HG02678 (cell line): ENCODE measurements around the gene PRDM15.

Source experiments
- ATAC-seq: cut with Tn5 transposase; IDR thresholded peaks from one replicate; pipeline ENCODE4 v1.9.1; 2021; ENCODE audit warnings: mild to moderate bottlenecking, moderate library complexity; ENCODE audit not compliant: unreplicated experiment

PRDM15 gene

DNA sequence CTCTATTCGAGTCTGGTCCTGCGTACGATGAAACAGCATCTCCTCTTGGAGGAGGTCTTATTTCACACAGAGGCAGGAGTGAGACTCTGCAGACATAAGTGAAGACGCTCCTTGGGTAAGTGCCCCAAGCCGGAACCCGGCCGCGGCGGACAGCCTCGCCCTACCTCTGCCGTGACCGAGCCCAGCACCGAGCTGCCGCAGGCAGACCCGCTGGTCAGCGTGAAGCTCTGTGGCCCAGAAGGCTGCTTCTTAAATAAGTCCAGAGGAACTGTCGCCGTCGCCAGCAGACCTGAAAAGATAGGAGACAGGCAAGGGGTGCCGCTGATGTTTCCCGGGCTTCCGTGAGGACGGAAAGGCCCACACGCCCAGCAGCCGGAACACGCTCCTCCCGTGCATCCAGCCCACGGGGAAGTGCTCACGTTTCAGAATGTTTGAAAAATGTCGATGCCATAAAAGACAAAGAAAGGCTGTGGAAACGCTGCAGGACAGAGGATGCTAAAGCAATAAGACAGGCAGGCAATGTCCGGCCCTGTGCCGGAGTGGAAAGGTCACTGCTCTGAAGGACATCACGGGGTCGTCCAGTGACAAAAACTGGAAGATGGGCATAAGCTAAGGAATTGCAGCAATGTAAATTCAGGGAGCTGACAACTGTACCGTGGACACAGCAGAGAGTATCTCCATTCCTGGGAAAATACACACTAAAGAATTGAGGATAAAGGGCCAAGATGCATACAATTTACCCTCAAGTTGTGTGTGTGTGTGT is 28.5 kb upstream of the PRDM15 start:
- ATAC-seq, result no peak

DNA sequence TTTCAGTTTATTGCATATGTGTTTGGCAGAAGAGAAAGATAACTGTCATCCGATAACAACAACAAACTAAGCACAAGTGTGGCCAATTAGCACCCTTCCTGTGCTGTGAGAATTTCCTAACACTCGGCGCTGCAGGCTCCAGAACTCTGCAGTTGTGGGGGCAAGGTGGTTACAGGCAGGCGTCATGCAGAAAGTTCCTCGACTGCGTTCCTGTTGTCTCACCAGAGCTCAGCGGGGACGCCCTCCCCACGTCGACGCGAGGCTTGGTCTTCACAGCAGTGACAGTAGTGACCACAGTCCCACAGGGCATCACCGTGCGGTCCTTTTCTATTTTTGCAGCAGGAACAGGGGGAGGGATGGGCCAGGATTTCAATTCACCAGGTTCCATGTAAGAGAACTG is 27.6 kb upstream of the PRDM15 start:
- ATAC-seq, result no peak

DNA sequence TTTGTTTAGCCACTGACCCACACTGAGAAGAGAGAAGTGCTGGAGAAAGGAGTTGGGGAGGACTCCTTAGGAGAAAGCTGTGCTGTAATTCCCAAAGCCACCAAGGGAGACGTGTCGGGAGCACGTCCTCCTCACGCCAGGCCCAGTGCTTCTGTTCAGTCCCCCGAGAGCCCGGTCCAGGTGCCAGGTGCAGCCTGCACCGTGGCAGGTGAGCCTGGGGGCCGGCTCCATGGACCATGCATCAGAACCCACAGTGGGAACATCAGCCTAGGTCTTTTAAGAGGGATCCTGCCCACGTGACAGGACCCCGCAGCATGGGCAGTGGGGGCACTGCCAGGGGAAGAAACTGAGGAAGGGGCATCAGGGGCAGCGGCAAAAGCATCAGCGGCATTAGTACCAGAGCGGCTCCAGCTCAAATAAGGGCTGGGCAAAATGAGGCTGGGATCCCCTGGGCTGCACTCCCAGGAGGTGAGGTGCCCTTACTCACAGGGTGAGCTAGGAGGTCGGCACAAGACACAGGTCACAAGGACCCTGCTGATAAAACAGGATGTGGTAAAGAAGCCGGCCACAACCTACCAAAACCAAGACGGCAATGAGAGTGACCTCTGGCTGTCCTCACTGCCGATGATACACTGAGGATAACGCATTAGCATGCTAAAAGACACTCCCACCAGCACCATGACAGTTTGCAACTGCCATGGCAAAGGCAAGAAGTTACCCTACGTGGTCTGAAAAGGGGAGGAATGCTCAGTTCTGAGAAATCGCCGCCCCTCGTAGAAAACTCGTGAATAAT is 24.6 kb upstream of the PRDM15 start:
- ATAC-seq, result no peak

DNA sequence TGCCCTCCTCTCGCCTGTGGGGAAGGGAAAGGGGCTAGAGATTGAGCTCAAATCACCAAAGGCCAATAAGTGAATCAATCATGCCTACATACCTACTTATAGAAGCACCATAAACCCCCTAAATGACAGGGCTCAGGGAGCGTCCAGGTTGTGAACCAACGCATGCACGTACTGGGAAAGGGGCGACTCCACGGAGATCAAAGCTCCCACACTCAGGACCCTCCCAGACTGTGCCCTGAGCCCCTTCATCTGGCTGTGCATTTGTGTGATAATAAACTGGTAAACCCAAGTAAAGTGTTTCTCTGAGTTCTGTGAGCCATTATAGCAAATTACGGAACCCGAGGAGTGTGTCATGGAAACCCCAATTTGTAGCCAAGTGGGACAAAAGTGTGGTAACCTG is 23.8 kb upstream of the PRDM15 start:
- no peak for ATAC-seq

DNA sequence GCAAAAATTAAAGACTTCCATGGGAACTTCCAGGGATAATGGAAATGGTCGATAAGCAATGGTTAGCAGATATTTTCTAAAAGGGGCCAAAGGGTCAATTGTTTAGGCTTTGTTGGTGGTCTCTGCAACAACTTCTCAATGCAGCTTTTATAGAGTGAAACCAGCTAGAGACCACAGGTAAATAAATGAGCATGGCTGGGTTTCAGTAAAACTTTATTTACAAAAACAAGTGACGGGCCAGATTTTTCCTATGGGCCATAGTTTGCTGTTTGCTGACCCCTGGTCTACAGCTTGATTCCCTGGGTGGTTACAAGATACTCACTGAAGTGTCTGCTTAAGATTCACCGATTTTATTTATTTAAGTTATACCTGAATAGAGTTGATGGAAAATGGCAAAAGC is 22.6 kb upstream of the PRDM15 start:
- ATAC-seq, result no peak

DNA sequence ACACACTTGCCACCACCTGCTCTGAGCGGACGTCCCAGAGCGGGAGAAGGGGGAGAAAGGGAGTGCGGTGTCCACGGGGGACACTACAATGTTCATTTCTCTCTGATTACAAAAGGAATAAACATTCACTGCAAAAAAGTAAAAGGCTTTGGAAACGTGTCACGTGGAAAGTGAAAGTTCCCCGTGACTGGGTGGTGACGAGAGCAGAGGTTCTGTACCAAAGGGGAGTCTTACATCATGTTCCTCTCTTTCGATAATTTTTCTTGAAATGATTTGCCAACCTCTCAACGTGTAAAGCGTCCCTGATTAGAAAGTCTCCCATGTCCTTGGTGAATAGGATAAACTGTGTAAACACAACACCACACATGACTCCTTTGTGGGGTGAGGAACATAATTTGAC is 22.0 kb upstream of the PRDM15 start:
- ATAC-seq, result no peak

DNA sequence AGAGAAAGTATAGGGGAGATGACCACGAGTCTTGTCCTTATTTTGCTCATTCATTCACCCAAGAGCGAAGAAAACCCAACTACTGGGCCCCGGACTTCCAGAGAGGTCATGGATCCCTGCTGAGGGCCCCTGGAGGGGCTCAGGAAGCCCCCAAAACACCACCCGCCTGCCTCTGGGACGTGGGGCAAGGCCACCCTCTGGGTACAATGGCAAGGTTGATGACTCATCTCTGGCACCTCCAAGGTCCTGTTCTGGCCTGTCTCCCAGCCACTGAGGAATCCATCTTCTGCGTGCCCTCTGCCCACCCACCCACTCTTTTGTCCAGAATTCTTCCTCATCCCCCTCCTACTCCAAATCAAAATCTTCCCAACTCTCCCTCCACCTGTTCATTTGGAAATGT is 21.3 kb upstream of the PRDM15 start:
- ATAC-seq, result no peak

DNA sequence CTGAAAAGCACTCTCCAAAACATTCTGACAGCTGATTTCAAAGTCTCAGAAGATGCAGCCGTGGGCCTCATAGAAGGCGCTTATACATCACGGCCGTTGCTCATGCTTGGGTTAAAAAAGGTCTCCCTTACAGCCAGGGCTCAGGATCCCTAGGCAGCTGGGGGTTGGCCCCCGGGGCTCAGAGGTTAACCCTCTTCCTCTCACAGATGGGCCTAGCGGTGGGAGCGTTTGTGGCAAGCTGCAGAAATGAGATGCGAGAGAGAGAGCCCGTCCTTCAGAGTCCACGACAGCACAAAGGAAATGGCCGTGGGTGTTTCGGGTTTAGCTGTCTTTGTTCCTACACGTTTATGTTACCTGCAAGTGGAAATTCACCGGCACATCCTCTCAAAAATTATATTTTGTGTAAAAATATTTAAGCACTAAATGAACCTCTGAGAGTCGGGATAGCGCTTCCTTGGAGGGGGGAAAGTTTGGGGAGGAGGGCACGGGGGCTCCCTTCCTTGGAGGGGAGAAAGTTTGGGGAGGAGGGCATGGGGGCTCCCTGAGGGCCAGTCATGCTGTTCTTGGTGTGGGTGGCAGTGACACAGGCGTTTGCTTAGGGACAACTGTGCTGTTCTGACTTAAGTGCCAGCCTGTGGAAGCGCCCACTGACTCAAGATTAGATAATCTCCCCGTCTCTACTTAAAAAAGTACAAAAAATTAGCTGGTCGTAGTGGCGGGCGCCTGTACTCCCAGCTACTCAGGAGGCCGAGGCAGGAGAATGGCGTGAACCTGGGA is 20.5 kb upstream of the PRDM15 start:
- no peak for ATAC-seq

DNA sequence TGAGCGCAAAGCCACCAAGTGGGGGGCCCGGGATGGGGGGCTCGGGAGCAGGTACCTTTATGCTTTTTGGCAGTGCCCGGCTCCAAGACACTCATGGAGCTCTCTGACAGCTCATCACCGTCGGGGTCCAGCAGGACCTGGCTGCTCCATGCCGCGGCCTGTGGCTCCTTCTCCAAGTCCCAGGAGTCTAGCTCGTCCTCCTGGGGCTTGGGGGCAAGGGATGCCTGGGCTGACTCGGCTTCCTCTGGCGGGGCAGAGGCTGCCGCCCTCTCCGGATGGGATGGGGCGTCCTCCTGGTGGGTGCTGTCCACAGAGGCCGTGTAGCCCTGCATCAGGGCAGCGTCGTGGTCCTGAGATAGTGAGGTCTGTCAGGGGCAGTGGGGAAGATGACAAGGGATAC is 19.9 kb upstream of the PRDM15 start:
- ATAC-seq, result no peak

DNA sequence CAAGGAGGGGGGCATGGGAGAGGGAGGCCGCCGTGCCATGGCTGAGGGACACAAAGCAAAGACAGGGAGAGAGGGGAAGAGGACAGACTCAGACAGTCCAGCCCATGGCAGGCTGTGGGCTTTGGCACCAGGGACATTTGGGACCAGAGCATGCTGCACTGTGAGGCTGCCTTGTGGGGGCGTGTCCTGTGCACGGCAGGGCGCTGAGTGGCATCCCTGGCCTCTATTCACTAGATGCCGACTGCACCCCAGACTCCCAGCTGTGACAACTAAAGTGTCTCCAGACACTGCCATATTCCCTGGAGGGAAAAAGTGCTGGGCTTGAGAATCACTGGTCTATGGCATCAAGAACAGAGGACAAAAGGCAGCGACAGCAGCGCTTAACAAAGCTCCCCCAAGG is 18.6 kb upstream of the PRDM15 start:
- ATAC-seq, result no peak

DNA sequence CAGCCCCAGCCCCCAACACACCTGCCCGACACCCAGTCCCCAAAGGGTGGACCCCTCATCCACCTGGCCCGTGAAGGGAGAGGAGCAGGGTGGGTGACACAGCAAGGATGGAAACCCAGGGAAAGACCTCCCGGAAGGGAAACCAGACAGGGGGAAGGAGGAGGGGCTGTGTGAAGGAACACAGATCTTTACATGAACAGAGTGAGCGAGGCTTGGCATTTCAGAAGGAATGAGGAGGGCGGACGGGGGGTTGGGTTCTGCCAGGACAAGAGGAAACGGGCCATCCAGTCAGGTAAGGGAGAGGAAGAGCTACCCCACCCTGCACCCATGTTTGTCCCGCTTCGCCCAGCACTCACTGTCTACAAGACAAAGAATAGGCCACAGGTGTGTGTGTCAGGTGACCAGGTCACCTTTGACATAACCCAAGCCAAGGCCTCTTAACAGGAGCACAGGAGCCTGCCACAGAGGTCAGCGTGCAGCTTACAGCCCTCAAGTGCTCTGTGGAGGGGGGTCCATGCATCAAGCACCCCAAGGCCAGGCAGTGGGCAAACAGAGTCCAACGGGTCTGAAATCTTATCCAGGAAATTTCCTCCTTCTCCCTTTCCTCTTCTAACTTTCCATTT is 18.0 kb upstream of the PRDM15 start:
- ATAC-seq, result no peak

DNA sequence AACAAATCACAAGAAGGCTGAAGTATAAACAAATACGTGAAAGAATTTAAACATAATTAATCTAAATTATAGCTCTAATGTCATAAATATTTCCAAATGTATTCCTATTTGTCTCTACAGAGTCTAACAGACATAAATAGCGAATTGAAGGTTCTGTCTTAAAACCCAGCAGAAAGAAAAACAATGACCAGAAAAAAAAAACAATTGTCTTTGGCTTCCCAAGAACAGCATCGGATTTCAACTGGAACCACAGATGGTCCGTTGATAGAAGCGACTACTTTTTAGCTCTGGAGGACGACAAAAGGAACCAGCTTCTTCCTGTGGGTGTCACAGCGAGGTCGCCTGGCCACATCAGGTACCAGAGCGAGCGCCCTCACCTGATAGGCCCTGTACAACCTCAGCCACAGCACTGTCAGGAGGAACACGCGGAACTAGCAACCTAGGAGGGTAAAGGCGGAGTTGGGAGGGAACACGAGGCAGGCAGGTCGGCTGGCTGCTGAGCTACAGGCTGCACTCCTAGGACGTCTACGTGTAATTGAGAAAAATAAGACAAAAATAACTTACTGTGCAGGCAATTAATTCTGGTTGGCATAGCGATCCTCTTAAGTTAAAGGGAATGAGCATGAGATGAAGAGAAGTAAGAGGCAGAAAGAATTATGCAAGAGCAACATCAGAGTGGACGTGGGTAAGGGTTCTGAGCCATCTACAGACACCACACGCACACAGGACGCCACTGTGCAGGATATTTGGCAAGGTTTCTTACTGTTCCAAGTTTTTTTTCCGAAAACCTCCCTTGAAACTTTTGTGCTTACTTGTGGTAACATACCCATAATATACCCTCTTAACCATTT is 16.7 kb upstream of the PRDM15 start:
- no peak for ATAC-seq

DNA sequence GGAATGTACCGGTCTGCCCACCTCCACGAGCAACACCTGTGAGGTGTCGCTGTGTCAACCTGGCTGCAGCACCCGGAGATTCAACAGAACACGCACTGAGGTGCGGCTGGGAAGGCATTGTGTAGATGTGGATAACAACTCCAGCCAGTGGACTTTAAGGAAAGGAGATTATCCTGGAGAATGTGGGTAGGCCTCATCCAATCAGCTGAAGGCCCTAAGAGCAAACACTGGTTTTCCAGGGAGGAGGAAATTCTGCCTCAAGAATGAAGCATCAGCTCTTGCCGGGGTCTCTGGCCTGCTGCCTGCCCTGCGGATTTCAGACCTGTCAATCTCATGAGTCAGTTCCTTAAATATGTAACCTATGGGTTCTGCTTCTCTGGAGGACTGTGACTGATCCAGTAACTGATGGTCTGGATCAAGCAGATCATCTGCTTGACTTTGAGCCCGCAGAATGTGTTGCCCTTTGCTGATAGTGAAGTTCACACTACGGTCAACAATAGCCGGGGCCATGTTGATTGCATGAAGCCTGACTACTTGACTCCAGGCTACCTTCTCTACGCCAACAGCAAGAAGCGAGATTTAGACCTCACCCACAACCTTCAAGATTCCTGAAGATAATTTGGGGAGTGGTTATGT is 15.9 kb upstream of the PRDM15 start:
- no peak for ATAC-seq

DNA sequence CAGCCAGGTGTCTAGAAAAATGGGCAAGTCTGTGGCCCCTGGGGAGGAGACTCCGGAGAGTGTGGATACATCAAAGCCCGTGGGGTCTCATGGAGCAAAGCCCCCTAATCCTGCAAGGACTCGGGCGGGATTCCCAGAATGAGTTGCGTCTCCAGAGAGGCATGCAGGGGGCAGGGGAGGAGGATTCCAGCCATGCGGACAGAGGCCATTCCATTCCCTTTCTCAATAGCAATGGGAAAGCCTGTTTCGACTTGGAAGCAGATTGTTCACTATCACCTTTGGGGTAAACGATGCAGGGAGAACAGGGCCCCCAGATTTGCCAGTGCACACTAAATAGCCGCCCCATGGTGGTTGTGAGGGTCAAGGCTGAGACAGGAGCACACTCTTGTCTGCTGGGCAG is 15.4 kb upstream of the PRDM15 start:
- no peak for ATAC-seq

DNA sequence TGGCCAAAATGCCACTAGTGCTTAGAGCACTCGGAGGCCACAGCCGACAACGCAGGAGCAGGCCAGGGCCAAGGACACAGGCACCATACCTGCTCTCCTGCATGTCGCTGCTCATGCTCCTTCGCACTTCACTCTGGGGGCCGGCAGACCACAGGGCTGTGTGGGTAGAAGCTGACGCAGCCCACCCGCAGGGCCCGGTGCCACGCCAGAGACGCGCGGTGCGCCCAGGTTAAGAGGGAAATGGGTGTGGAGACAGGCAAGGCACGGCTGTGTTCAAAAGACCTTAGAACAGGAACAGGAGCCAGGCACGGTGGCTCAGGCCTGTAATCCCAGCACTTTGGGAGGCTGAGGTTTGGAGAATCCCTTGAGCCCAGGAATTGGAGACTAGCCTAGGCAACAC is 13.6 kb upstream of the PRDM15 start:
- ATAC-seq, result no peak

DNA sequence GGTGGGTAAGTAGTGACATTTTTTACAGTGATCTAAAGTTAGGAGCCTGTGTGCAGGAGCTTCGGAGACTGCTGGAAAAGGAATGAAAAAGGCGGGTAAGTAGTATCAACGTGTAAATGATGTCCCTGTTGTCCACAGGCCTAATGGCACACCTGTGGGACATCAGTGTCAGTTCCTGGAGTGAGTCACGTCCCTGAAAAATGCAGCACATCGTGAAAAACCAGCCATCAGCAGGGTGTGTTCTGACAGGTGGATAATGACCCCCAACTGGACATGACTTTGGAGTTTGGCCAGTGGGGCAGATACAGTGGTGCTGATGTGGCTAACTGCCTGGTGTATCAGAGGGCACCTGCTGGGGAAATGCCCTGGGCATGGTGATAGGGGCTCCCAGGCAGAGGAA is 12.0 kb upstream of the PRDM15 start:
- ATAC-seq, result no peak

DNA sequence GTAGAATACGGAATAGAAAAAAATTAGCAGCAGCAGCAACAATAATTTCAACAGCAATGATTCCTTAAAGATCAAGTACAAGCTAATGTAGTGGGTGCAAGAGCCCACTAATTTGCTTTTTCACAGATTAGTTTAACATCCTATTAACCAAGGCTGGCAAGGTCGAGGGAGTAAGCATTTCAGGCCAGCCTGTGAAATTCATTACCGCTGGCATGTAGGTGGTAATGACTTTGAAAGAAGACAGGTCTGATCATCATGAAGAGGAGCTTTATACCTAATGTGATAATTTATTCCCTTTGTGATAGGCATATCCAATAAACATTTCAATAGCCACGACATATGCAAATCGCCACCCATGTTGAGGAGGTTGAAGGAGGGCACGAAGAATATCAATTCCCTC is 11.2 kb upstream of the PRDM15 start:
- ATAC-seq, result no peak

DNA sequence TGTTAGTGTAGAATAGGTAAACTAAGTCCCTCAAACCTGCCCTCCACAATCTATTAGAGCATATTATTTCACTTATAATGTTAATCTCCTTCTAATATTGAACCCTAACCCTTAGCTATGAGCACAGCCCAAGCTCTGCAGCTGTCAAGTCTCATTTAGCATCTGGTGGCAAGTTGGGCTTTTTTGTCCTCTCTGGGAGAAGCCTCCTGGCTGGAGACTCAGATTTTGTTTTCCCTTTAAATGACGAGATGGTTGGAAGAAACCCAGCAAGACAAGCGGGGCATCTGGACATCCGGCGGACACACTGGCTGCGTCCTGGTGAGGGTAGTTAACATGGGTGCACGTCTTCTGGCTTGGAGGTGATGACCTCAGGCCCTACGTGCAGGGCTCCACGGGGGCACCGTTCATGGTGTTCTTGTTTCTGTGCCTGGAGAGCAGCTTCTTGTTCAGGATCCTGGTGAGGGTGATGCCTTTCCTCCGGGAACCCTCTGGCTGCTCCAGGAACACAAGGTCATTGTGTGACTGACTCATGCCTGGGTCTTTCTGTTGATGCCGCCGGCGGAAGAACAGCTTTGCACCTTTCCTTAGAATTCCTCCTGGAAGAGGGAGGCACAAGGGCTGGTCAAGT is 9.7 kb upstream of the PRDM15 start:
- ATAC-seq, result no peak

DNA sequence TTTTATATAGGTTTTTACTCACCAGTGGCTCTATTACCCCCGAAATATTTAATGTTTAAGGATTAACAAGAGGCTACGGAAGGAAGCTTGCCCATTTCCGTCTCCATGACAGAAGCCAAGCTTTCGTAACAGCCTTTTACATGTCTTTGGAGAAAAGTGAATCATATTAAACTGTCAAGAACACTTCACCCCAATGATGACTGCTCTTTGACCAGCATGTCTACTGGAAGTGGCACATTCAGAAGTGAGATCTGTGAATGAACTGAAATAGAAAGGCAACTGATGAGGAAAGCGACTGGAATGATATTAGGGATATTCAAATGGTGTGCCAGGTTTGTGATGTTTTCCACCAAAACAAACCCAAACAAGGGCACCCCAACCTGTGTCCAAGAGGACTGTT is 8.5 kb upstream of the PRDM15 start:
- no peak for ATAC-seq

DNA sequence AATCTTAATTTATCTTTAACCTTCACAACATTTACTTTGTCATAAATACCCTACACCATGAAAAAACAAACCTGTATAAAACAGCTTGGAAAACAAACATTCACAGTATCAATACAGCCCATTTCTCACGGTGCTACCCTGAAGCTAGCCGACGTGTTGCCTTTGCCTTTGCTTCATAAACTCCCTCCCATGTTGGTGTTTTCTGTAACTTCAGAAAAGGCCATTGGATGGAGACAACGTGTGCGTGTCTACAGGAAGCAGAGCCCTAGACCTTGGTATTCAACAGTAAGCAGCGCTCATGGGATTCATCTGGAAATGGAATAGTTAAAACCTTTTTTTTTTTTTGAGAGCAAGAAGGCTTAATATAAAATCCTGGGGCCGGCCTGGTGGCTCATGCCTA is 7.2 kb upstream of the PRDM15 start:
- ATAC-seq, result no peak
